H9 (cell line): ENCODE results near the gene USP20. TPM values are rescaled to one million over a fixed set of nuclear protein-coding genes. Genes with fewer than 3 reads are reported as not detected.
A peak's percentile ranks its signal among the peaks of the same experiment; 100 is the strongest.

Experiments
- DNase-seq: peaks from one replicate; pipeline ENCODE4 v3.0.0-alpha.2; 2017
- H2AFZ ChIP-seq: one replicate; pipeline ENCODE4 v1.6.1; 2013; ENCODE audit warnings: mild to moderate bottlenecking, low read length, control low read depth, moderate library complexity
- H2AK5ac ChIP-seq: 2 replicates; pipeline ENCODE4 v1.6.1; 2013; ENCODE audit warnings: low read length, control low read depth, mixed read lengths; ENCODE audit not compliant: insufficient read length
- H2BK120ac ChIP-seq: one replicate; pipeline ENCODE4 v1.6.1; 2013; ENCODE audit warnings: low read depth, mild to moderate bottlenecking, low read length, control low read depth, inconsistent platforms; ENCODE audit not compliant: poor library complexity, severe bottlenecking
- H2BK12ac ChIP-seq: 2 replicates; pipeline ENCODE4 v1.6.1; 2013; ENCODE audit warnings: low read length, control low read depth, mixed read lengths, low read depth; ENCODE audit not compliant: insufficient read length
- H2BK15ac ChIP-seq: 2 replicates; pipeline ENCODE4 v1.6.1; 2013; ENCODE audit warnings: low read depth, low read length, control low read depth
- H2BK20ac ChIP-seq: one replicate; pipeline ENCODE4 v1.6.1; 2013; ENCODE audit warnings: low read depth, mild to moderate bottlenecking, low read length, control low read depth, inconsistent platforms; ENCODE audit not compliant: poor library complexity, severe bottlenecking
- H2BK5ac ChIP-seq: 2 replicates; pipeline ENCODE4 v1.6.1; 2013; ENCODE audit warnings: low read length, control low read depth, mixed read lengths; ENCODE audit not compliant: insufficient read length
- H3K14ac ChIP-seq: 2 replicates; pipeline ENCODE4 v1.6.1; 2013; ENCODE audit warnings: low read length, control low read depth; ENCODE audit not compliant: insufficient read depth
- H3K18ac ChIP-seq: 2 replicates; pipeline ENCODE4 v1.6.1; 2013; ENCODE audit warnings: low read depth, mild to moderate bottlenecking, mixed read lengths, low read length, control low read depth; ENCODE audit not compliant: insufficient read length
- H3K23ac ChIP-seq: 2 replicates; pipeline ENCODE4 v1.6.1; 2013; ENCODE audit warnings: low read length, control low read depth, mixed read lengths, low read depth; ENCODE audit not compliant: insufficient read length
- H3K23me2 ChIP-seq: 2 replicates; pipeline ENCODE4 v1.6.1; 2013; ENCODE audit warnings: low read depth, mild to moderate bottlenecking, mixed read lengths, low read length, control low read depth; ENCODE audit not compliant: insufficient read length, poor library complexity, severe bottlenecking
- H3K27ac ChIP-seq: 2 replicates; pipeline ENCODE4 v1.5.1; 2013; ENCODE audit warnings: low read length, control low read depth, mixed read lengths, low read depth; ENCODE audit not compliant: insufficient read length
- H3K27me3 ChIP-seq: 2 replicates; pipeline ENCODE4 v1.6.1; 2013; ENCODE audit warnings: low read length, control low read depth, inconsistent platforms; ENCODE audit not compliant: insufficient read depth
- H3K4ac ChIP-seq: 2 replicates; pipeline ENCODE4 v1.6.1; 2013; ENCODE audit warnings: low read depth, mild to moderate bottlenecking, control low read depth, inconsistent platforms, low read length, moderate library complexity
- H3K4me1 ChIP-seq: 2 replicates; pipeline ENCODE4 v1.6.1; 2013; ENCODE audit warnings: low read length, control low read depth, inconsistent platforms; ENCODE audit not compliant: insufficient read depth
- H3K4me2 ChIP-seq: 2 replicates; pipeline ENCODE4 v1.6.1; 2013; ENCODE audit warnings: low read length, control low read depth, mixed read lengths; ENCODE audit not compliant: insufficient read length, insufficient read depth
- H3K56ac ChIP-seq: 2 replicates; pipeline ENCODE4 v1.6.1; 2013; ENCODE audit warnings: low read depth, mild to moderate bottlenecking, mixed read lengths, low read length, control low read depth; ENCODE audit not compliant: insufficient read length
- H3K79me1 ChIP-seq: 2 replicates; pipeline ENCODE4 v1.6.1; 2013; ENCODE audit warnings: low read depth, mild to moderate bottlenecking, moderate library complexity, low read length, control low read depth, inconsistent platforms; ENCODE audit not compliant: insufficient read depth, poor library complexity, severe bottlenecking
- H3K79me2 ChIP-seq: 2 replicates; pipeline ENCODE4 v1.6.1; 2013; ENCODE audit warnings: low read length, control low read depth, inconsistent platforms; ENCODE audit not compliant: insufficient read depth
- H3K9ac ChIP-seq: 2 replicates; pipeline ENCODE4 v1.6.1; 2013; ENCODE audit warnings: low read length, control low read depth, mixed read lengths; ENCODE audit not compliant: insufficient read length; ENCODE audit errors: extremely low read depth
- H3K9me3 ChIP-seq: one replicate; pipeline ENCODE4 v1.6.1; 2013; ENCODE audit warnings: low read depth, low read length, inconsistent platforms; ENCODE audit not compliant: control insufficient read depth
- H3T11ph ChIP-seq: one replicate; pipeline ENCODE4 v1.6.1; 2013; ENCODE audit warnings: mild to moderate bottlenecking, low read length, control low read depth, inconsistent platforms
- H4K20me1 ChIP-seq: one replicate; pipeline ENCODE4 v1.6.1; 2013; ENCODE audit not compliant: control insufficient read depth, insufficient read length, insufficient read depth
- H4K5ac ChIP-seq: 2 replicates; pipeline ENCODE4 v1.6.1; 2013; ENCODE audit warnings: low read depth, mild to moderate bottlenecking, mixed read lengths, low read length, control low read depth; ENCODE audit not compliant: insufficient read length
- H4K8ac ChIP-seq: replicated peaks from 2 replicates; pipeline ENCODE4 v1.6.1; 2013; ENCODE audit warnings: low read length, control low read depth, mixed read lengths, low read depth; ENCODE audit not compliant: insufficient read length
- H4K91ac ChIP-seq: 2 replicates; pipeline ENCODE4 v1.6.1; 2013; ENCODE audit warnings: low read depth, mild to moderate bottlenecking, moderate library complexity, mixed read lengths, low read length, control low read depth; ENCODE audit not compliant: insufficient read length
- H3K27ac Mint-ChIP-seq, 3 experiments: 2 replicates in 2 of 3; 3 replicates in 1 of 3; pipeline ENCODE4 v1.8.0; 2020 to 2021; ENCODE audit warnings: mixed read lengths in 3 of 3, mild to moderate bottlenecking in 1 of 3, moderate library complexity in 1 of 3
- H3K27me3 Mint-ChIP-seq: 2 replicates; pipeline ENCODE4 v1.8.0; 2021; ENCODE audit warnings: low read depth, mild to moderate bottlenecking, moderate library complexity, mixed read lengths
- H3K36me3 Mint-ChIP-seq, 3 experiments: 2 replicates in 2 of 3; 3 replicates in 1 of 3; pipeline ENCODE4 v1.8.0; 2020 to 2021; ENCODE audit warnings: low read depth in 3 of 3, mixed read lengths in 3 of 3; ENCODE audit not compliant: insufficient read depth in 1 of 3
- H3K4me1 Mint-ChIP-seq, 2 experiments: 2 replicates each; pipeline ENCODE4 v1.8.0; 2020; ENCODE audit warnings: mixed read lengths in 2 of 2
- H3K4me3 Mint-ChIP-seq, 2 experiments: 2 replicates in 1 of 2; 3 replicates in 1 of 2; pipeline ENCODE4 v1.8.0; 2020 to 2021; ENCODE audit warnings: mild to moderate bottlenecking in 2 of 2, mixed read lengths in 2 of 2, moderate library complexity in 1 of 2
- H3K9me3 Mint-ChIP-seq, 2 experiments: 2 replicates in 1 of 2; 3 replicates in 1 of 2; pipeline ENCODE4 v1.8.0; 2020; ENCODE audit warnings: mild to moderate bottlenecking in 2 of 2, mixed read lengths in 2 of 2, moderate library complexity in 1 of 2
- CTCF ChIP-seq: fragments of 200-600 bp; sonication (generic); conservative IDR thresholded peaks from 3 replicates; pipeline ENCODE4 v1.8.0; 2021; ENCODE audit warnings: antibody characterized with exemption, mild to moderate bottlenecking
- WGBS: extraction: QIAGEN DNeasy Blood & Tissue Kit; methylation state at CpG from one replicate; pipeline ENCODE4 v1.1.7; 2013; ENCODE audit warnings: missing lambda C conversion rate, low lambda C conversion rate, mixed read lengths; ENCODE audit not compliant: insufficient read length; ENCODE audit errors: extremely low coverage; 5-methylcytosine and 5-hydroxymethylcytosine counted together
- total RNA-seq: library from RNA; stranded (reverse); gene quantifications from 2 replicates; pipeline ENCODE4 v1.2.1, GENCODE V29; 2021

USP20 gene
- total RNA-seq, 1 experiment from 2014 or later, result 20.9 TPM

GRCh38 chr9:129900263-129901027 lies 65.2 kb downstream of the USP20 start:
- Histone ChIP-seq H3K27ac (no peak overlapping the region), H2BK5ac (no peak overlapping the region), H3K4me2 (no peak overlapping the region), H3K23ac (no peak overlapping the region), H2BK12ac (no peak overlapping the region), H4K8ac (no peak overlapping the region), H2BK15ac (no peak overlapping the region), H3K18ac (no peak overlapping the region), H2AFZ (no peak overlapping the region), H3K9ac (no peak overlapping the region), H3K9me3 (no peaks in the 10 kb centered on the region), H2AK5ac (no peak overlapping the region), H2BK20ac (no peak overlapping the region), H3K4ac (no peak overlapping the region), H3T11ph (no peak overlapping the region), H4K20me1 (no peaks in the 10 kb centered on the region), H3K27me3 (no peaks in the 10 kb centered on the region), H3K79me2 (no peaks in the 10 kb centered on the region), H3K56ac (no peak overlapping the region), H2BK120ac (no peak overlapping the region), H4K91ac (no peak overlapping the region), H4K5ac (no peak overlapping the region), H3K4me1 (no peaks in the 10 kb centered on the region; the same call in 1 of the 2 replicates), H3K79me1 (no peaks in the 10 kb centered on the region), H3K23me2 (no peaks in the 10 kb centered on the region), H3K14ac (no peak overlapping the region; the same call in 1 of the 2 replicates)
- Mint-ChIP-seq H3K4me1 (peaks cover 8 to 11% of the 10 kb centered on the region in 2 experiments), H3K9me3 (no peaks in the 10 kb centered on the region; a peak in 1 of 5 replicates), H3K4me3 (no peak overlapping the region), H3K27ac (peak overlapping the region in 1 of 3 experiments; percentile 67; a peak in 2 of 7 replicates), H3K36me3 (peaks cover 18 to 52% (median 43%) of the 10 kb centered on the region in 3 experiments; a peak in 6 of 7 replicates), H3K27me3 (no peaks in the 10 kb centered on the region)
- no peak for TF ChIP-seq CTCF
- no peak for DNase-seq
- no CpG with 5 or more reads among the region's 20 CpGs for WGBS
